ENCODE measurements around the gene PGRMC1. TPM values are rescaled to one million over a fixed set of nuclear protein-coding genes. Genes with fewer than 3 reads are reported as not detected.
A peak's percentile ranks its signal among the peaks of the same experiment; 100 is the strongest.
"Not testable (repeated sequence)": the region's sequence is repeated elsewhere in the genome, so short reads cannot be mapped to it uniquely, and the experiment has no call there.

The PGRMC1 gene
- 10 to 100 TPM; 22.2 to 35.0 TPM for total RNA-seq

DNA sequence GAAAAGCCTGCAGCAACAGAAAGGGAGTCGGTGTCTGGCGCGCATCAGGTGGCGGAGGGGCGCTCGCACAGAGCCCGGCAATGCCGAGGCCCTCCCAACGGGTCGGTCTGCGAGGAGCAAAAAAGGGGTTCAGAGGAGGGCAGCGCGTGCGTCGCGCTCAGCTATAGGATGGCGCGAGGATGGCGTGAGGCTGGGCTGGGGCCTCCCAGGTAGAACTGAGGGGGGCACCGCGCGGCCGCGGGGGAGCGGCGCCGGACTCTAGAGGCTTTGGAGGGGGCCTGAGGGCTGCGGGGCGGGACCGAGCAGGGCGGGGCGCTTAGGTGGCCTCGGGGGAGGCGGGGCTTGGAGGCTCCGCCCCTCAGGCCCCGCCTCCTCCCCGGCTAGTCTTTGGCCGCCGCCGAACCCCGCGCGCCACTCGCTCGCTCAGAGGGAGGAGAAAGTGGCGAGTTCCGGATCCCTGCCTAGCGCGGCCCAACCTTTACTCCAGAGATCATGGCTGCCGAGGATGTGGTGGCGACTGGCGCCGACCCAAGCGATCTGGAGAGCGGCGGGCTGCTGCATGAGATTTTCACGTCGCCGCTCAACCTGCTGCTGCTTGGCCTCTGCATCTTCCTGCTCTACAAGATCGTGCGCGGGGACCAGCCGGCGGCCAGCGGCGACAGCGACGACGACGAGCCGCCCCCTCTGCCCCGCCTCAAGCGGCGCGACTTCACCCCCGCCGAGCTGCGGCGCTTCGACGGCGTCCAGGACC lies at the start of gene PGRMC1:
TSS of gene PGRMC1 (plus strand) at position 414 of the 751 bp plus-strand sequence. CDS start at position 493, 79 bp downstream.
- ATAC-seq = peak; percentile 92 to 95
- peak within 1 kb of the TSS; percentile 86 to 89 for H3K27ac Mint-ChIP-seq
- no peaks in the 10 kb centered on the region for H3K9me3 Mint-ChIP-seq
- peak; percentile 69 to 78 for DNase-seq (ENCODE audit: low spot score in 2 of 2)
- peaks cover 9 to 23% of the 10 kb centered on the region in 2 donors for H3K36me3 Mint-ChIP-seq

DNA sequence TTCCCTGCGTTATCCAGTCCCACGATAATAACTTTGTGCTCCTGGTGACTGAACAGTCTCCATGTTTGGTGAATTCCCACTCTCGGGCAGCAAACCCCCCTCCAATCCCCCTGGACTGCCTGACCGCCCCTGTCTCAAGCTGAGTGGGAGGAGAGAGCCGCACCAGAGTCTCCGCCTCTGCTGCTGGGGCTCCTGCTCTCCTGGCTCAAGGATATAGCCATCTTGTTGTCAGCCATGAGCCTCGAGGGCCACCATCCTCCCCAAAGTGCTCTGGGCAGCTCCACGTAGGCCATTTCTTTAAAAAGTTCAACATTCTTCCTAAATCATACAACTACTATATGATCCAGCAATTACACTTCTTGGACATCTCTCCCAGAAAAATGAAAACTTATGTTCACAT lies 49.3 kb upstream of the PGRMC1 start:
- no peak for ATAC-seq
- no peaks in the 10 kb centered on the region for H3K9me3 Mint-ChIP-seq
- no peak for DNase-seq (ENCODE audit: low spot score in 2 of 2)
- H3K36me3 Mint-ChIP-seq = no peaks in the 10 kb centered on the region
- H3K27ac Mint-ChIP-seq = no peak overlapping the region

DNA sequence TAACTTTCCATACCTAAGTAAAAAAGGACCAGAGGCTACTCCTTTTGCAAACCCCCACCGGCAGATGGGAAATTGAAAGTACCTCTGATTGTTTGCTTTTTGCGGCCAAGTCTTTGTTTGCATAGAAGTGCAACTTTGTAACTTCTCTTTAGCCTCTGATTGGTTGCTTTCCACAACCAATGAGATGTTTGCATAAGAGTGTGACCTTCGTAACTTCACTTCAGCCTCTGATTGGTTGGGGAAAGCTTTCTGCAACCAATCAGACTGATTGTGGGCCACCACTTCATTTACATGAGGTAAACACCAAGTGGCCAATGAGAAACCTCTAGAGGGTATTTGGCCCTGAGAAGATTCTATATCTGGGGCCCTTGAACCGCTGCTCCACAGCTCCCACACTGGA lies 48.8 kb upstream of the PGRMC1 start:
- no peak for DNase-seq (ENCODE audit: low spot score in 2 of 2)
- H3K27ac Mint-ChIP-seq = no peak overlapping the region
- no peaks in the 10 kb centered on the region for H3K9me3 Mint-ChIP-seq
- no peaks in the 10 kb centered on the region for H3K36me3 Mint-ChIP-seq
- ATAC-seq = no peak

DNA sequence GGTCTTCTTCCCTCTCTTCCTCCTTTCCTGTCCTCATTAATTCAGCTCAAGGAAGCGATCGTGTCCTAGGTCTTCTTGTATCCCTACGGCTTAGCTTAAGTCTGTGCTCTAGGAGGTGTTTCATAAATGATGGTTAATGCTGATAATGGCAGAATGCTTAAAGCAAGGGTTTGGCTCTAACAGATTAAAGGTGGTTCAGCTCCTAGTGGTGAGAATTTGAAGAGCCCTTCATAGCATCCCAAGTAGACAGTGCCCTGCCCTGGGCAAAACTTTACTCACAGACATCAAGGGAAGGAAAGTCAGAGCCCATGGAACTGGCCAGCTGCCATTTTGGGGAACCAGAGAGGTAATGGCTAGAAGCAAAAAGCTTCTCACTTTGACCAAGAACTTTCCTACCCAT lies 47.0 kb upstream of the PGRMC1 start:
- no peak for DNase-seq (ENCODE audit: low spot score in 2 of 2)
- Mint-ChIP-seq H3K27ac (no peak overlapping the region), H3K36me3 (no peaks in the 10 kb centered on the region), H3K9me3 (no peaks in the 10 kb centered on the region)
- ATAC-seq = no peak

DNA sequence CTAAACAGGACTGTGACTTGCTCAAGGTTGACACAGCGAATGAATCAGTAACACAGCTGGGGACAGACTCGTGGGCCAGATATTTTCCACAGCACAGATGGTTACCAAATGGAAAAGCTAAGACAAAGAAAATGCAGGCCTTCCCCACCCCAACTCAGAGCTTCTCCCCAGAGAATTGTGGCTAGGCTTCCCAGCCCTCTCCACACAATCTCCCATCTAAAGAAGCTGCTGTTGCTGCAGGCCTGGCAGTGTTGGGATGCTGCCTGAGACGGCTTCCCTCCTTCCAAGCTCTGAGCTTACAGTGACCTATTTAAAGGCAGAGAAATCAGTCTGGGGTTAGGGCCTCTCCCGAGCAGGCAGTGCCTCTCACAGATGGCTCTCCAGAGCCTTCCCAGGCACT lies 46.5 kb upstream of the PGRMC1 start:
- ATAC-seq (no peak), DNase-seq (ENCODE audit: low spot score in 2 of 2) (no peak)
- Mint-ChIP-seq H3K27ac (no peak overlapping the region), H3K9me3 (no peaks in the 10 kb centered on the region), H3K36me3 (no peaks in the 10 kb centered on the region)

DNA sequence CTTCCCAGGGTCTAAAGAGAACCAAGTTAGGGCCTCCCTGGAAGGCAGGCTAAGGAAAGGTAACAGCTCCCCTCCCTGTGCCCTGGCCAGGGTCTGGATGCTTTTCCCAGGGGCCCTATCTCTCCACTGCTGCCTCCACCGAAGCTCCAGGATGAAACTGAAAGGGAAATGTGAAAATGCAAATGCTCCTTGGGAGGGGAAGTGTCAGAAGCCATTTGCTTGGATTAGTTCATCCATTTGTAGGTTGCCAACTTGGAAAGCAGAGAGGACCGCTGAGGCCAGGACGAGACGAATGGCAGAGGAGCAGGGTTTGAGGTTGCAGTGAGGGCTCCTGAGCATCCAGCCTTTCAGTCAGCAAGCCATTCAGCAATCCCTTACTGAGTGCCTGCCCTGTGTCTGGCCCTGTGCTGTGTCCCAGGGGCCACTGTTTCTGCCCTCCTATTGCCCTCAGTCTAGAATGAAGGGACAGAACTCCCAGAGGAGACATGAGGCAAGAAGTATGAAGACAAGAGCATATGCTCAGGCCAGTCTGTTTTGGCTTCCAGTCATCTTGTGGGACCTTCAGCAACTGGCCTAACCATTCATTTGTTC lies 45.9 kb upstream of the PGRMC1 start:
- ATAC-seq (no peak), DNase-seq (ENCODE audit: low spot score in 2 of 2) (no peak)
- Mint-ChIP-seq H3K9me3 (no peaks in the 10 kb centered on the region), H3K36me3 (no peaks in the 10 kb centered on the region), H3K27ac (no peak overlapping the region)

DNA sequence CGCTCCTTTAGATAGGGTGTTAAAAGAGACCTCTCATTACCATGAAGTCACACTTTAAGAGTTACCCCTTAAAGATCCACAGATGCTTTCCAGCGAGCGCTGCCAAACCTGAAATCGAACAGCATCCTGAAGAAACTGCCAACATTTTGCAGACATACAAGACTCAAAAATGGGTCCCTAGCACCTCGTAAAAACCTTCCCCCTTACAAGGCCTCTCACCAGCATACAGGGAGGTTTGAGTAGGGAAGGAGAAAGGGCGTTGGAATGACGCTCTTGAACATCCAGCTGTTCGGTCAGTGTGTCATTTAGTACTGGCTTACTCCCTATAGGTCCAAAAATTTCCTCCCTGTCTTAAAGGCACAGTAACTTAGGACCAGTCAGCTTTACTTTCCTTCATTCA lies 45.3 kb upstream of the PGRMC1 start:
- H3K36me3 Mint-ChIP-seq = no peaks in the 10 kb centered on the region
- no peak for ATAC-seq
- no peak overlapping the region for H3K27ac Mint-ChIP-seq
- no peak for DNase-seq (ENCODE audit: low spot score in 2 of 2)
- H3K9me3 Mint-ChIP-seq = no peaks in the 10 kb centered on the region

DNA sequence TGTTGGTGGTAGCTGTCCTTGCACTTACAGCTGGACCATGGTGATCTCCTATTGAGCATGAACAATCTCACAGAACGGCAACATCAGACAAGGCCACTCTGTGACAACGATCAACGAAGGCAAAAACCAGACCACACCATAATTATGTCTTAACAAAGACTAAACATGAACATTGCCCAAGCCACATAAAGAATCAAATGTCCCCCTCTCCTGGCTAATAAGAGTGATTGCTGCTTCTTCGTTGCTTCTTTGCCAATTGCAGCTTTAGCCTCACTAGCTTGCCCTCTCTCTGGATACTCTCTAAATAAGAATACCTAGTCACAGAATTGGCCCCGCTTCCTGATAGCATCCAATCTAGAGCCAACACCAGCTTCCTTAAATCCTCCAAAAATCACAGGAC lies 41.5 kb upstream of the PGRMC1 start:
- Mint-ChIP-seq H3K9me3 (no peaks in the 10 kb centered on the region), H3K27ac (no peak overlapping the region), H3K36me3 (no peaks in the 10 kb centered on the region)
- ATAC-seq = no peak
- DNase-seq (ENCODE audit: low spot score in 2 of 2) = no peak

DNA sequence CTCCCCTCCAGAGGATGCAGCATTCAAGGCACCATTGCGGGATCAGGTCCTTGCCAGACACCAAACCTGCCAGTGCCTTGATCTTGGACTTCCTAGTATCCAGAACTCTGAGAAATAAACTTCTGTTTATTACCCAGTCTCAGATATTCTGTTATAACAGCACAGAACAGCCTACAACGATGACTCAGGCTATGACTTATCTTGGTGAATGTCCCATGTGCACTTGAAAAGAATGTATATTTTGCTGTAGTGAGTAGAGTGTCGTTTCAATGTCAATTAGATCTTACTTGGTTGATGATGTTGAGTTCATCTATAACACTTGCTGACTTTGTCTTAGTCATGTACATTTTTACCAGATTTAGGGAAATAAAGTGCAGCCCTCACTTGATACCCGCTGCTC lies 34.5 kb upstream of the PGRMC1 start:
- ATAC-seq (no peak), DNase-seq (ENCODE audit: low spot score in 2 of 2) (no peak)
- Mint-ChIP-seq H3K36me3 (no peaks in the 10 kb centered on the region), H3K27ac (no peak overlapping the region), H3K9me3 (no peaks in the 10 kb centered on the region)

DNA sequence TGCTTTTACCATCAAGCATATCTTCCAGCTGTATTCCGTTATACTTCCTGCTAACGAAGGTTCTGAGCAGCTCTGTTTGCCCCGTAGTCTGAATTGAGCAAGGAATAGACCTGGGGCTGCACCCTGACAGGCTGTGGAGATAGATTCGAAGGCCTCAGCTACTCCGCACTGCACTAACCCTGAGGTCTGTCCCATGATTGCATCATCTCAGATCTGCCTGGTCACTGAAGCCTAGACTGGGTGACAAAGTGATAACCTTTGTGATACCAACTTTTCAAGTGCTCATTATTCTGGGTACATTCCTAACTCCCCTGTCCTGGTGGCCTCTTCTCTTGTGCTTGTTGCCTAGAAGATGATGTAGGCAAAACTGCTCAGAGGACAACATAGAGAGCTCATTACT lies 29.9 kb upstream of the PGRMC1 start:
- no peak for DNase-seq (ENCODE audit: low spot score in 2 of 2)
- no peak for ATAC-seq
- no peak overlapping the region for H3K27ac Mint-ChIP-seq
- H3K9me3 Mint-ChIP-seq = no peaks in the 10 kb centered on the region
- H3K36me3 Mint-ChIP-seq = no peaks in the 10 kb centered on the region

DNA sequence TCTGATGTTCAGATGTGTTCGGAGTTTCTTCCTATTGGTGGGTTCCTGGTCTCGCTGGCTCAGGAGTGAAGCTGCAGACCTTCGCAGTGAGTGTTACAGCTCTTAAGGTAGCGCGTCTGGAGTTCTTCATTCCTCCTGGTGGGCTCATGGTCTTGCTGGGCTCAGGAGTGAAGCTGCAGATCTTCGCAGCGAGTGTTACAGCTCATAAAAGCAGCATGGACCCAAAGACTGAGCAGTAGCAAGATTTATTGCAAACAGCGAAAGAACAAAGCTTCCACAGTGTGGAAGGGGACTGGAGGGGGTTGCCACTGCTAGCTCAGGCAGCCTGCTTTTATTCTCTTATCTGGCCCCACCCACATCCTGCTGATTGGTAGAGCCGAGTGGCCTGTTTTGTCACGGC lies 28.6 kb upstream of the PGRMC1 start:
- not testable (repeated sequence) for H3K36me3 Mint-ChIP-seq; H3K9me3 Mint-ChIP-seq; DNase-seq (ENCODE audit: low spot score in 2 of 2); ATAC-seq; H3K27ac Mint-ChIP-seq

DNA sequence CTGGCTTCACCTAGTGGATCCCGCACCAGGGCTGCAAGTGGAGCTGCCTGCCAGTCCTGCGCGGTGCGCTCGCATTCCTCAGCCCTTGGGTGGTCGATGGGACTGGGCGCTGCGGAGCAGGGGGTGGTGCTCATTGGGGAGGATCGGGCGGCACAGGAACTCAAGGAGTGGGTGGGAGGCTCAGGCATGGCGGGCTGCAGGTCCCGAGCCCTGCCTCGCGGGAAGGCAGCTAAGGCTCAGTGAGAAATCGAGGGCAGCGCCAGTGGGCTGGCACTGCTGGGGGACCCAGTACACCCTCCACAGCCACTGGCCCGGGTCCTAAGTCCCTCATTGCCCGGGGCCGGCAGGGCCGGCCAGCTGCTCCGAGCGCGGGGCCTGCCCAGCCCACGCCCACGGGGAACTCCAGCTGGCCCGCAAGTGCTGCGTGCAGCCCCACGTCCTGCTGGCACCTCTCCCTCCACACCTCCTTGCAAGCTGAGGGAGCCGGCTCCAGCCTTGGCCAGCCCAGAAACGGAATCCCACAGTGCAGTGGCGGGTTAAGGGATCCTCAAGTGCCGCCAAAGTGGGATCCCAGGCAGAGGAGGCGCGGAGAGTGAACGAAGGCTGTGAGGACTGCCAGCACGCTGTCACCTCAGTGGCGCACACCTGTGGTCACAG lies 27.6 kb upstream of the PGRMC1 start:
- Mint-ChIP-seq H3K27ac (no peak overlapping the region), H3K9me3 (no peaks in the 10 kb centered on the region), H3K36me3 (no peaks in the 10 kb centered on the region)
- ATAC-seq = no peak
- DNase-seq (ENCODE audit: low spot score in 2 of 2) = no peak

DNA sequence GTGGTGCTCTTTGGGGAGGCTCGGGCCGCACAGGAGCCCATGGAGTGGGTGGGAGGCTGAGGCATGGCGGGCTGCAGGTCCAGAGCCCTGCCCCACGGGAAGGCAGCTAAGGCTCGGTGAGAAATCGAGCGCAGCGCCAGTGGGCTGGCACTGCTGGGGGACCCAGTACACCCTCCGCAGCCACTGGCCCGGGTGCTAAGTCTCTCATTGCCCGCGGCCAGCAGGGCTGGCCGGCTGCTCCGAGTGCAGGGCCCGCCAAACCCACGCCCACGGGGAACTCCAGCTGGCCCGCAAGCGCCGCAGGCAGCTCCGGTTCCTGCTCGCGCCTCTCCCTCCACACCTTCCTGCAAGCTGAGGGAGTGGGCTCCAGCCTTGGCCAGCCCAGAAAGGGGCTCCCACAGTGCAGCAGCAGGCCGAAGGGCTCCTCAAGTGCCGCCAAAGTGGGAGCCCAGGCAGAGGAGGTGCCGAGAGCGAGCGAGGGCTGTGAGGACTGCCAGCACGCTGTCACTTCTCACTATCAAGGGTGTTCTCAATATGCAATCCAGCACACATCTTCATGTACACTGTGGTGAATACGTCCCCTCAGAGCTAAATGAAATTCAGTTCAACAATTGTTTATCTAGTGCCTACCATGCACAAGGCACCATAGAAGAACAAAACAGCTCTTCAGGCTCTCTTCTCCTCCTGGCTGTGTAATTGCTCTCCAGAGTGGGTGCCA lies 25.0 kb upstream of the PGRMC1 start:
- not testable (repeated sequence) for H3K27ac Mint-ChIP-seq

DNA sequence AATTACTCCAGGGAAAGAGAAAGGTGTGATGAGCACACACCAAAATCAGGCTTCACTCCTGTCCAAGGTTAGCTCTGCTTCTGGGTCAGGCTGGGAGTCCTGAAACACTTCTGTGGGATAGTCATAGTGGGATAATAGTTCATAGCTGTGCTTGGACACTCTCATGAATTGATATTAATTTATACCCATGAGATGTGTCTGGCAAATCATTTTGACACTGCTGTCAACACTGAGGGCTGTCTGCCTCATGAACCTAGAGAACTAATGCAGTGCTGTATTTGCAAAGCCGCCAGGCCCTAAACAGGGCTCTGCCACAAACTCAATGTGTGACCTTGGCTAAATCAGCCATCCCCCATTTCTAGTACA lies 24.5 kb upstream of the PGRMC1 start:
- ATAC-seq = no peak
- Mint-ChIP-seq H3K9me3 (no peaks in the 10 kb centered on the region), H3K27ac (no peak overlapping the region), H3K36me3 (no peaks in the 10 kb centered on the region)
- no peak for DNase-seq (ENCODE audit: low spot score in 2 of 2)

More for the DNA sequence above, 25.0 kb upstream of the PGRMC1 start:
- not testable (repeated sequence) for H3K36me3 Mint-ChIP-seq; ATAC-seq; H3K9me3 Mint-ChIP-seq; DNase-seq (ENCODE audit: low spot score in 2 of 2)

DNA sequence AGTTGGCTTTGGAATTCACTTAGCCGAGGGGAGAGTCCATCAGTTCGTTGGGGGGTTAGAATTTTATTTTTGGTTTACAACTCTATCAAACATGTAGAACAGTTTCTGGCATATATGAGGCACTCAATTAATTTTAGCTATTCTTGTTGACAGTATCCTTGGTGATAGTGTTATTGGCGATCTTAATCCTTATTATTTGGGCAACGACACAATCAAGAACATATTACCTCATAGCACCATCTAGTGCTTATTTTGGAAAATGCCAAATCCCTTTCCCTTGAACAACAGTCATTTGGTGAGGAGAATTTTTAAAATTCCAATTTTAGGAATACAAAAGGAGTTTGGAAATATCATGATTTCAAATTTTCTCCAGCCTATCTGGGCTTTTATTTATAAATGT lies 17.9 kb upstream of the PGRMC1 start:
- no peak overlapping the region for H3K27ac Mint-ChIP-seq
- no peaks in the 10 kb centered on the region for H3K36me3 Mint-ChIP-seq
- ATAC-seq = no peak
- no peaks in the 10 kb centered on the region for H3K9me3 Mint-ChIP-seq
- no peak for DNase-seq (ENCODE audit: low spot score in 2 of 2)

DNA sequence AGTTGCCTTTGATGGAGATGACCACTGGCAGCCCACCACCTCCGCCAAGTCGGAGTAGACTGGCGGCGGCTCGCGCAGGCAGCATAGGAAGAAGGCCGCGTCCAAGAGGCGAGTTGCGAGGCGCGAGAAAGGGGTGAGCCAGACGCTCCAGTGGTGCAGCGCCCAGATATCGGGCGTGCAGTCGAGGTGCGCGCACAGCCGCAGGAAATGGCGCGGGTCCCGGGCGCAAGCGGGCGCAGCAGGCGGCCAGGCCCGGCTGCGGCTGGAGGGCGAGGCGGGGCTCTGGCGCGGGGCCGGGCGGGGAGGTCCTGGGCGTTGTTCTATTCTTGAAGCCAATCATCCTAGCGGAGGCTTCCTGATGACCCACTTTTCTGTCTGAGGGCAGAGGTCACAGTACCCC lies 13.2 kb upstream of the PGRMC1 start:
- DNase-seq (ENCODE audit: low spot score in 2 of 2) (no peak), ATAC-seq (no peak)
- no peaks in the 10 kb centered on the region for H3K36me3 Mint-ChIP-seq
- no peaks in the 10 kb centered on the region for H3K9me3 Mint-ChIP-seq
- H3K27ac Mint-ChIP-seq = no peak overlapping the region

DNA sequence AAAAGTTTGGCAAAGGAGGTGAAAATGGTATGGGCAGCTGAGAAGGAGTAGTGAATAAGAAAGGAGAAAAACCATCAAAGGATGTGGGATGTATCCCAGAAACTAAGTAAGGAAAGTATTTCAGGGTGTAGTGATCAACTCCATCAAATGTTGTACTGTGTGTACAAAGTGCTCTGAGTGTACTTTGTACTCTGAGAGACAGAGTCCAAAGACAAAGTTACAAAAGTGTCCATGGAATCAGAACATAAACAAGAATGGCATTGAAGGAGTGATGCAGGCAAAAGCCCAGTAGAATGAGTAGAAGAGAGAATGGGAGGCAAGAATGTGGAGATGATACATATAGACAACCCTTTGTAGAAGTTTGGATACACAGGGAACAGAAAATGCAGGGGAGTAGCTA lies 12.3 kb upstream of the PGRMC1 start:
- no peak overlapping the region for H3K27ac Mint-ChIP-seq
- no peak for ATAC-seq

More for the DNA sequence above, 12.3 kb upstream of the PGRMC1 start:
- Mint-ChIP-seq H3K9me3 (no peaks in the 10 kb centered on the region), H3K36me3 (no peaks in the 10 kb centered on the region)
- DNase-seq (ENCODE audit: low spot score in 2 of 2) = no peak
